Activated CD4-positive, alpha-beta memory T cell treated with anti-CD3 and anti-CD28 coated beads for 36 hours (primary cell): ENCODE results near the gene S100A14. TPM values are rescaled to one million over a fixed set of nuclear protein-coding genes. Genes with fewer than 3 reads are reported as not detected.
"Not testable (repeated sequence)": the region's sequence is repeated elsewhere in the genome, so short reads cannot be mapped to it uniquely, and the experiment has no call there.

Experiments
- CTCF ChIA-PET: fragments of 350-600 bp; sonication (Branson Sonifier 250); formaldehyde crosslinking; loops from one replicate; lab custom pipeline; 2021; ENCODE audit warnings: antibody characterized with exemption, inconsistent platforms; lab: Charles Lee
- POLR2A ChIA-PET: fragments of 350-600 bp; sonication (Branson Sonifier 250); formaldehyde crosslinking; loops from one replicate; lab custom pipeline; 2021; ENCODE audit warnings: antibody characterized with exemption; lab: Charles Lee
- DNase-seq: peaks from one replicate; pipeline ENCODE4 v3.0.0-alpha.2; 2020
- H3K27ac Mint-ChIP-seq: one replicate; pipeline ENCODE4 v1.8.0; 2021; ENCODE audit warnings: mixed read lengths
- H3K27me3 Mint-ChIP-seq: one replicate; pipeline ENCODE4 v1.8.0; 2021; ENCODE audit warnings: mixed read lengths
- H3K36me3 Mint-ChIP-seq: one replicate; pipeline ENCODE4 v1.8.0; 2021; ENCODE audit warnings: mixed read lengths
- H3K4me1 Mint-ChIP-seq: one replicate; pipeline ENCODE4 v1.8.0; 2021; ENCODE audit warnings: low read depth, mixed read lengths
- H3K4me3 Mint-ChIP-seq: one replicate; pipeline ENCODE4 v1.8.0; 2021; ENCODE audit warnings: mild to moderate bottlenecking, mixed read lengths
- H3K9me3 Mint-ChIP-seq: one replicate; pipeline ENCODE4 v1.8.0; 2021; ENCODE audit warnings: mixed read lengths
- intact Hi-C: fragments of 100-400 bp; cut with micrococcal nuclease; formaldehyde crosslinking; loops from one replicate; pipeline ENCODE4 v1.15.1; 2023
- total RNA-seq, 2 experiments: library from RNA; stranded (reverse); gene quantifications; one replicate each; pipeline ENCODE4 v1.2.3, GENCODE V29; 2021

Gene S100A14
- total RNA-seq, 2 experiments from 2014 or later = 0.26 to 0.46 TPM

GRCh38 chr1:153649863-153650235 lies 33.7 kb upstream of the S100A14 start:
- peak overlapping the region; percentile 43 for H3K27ac Mint-ChIP-seq

DNA sequence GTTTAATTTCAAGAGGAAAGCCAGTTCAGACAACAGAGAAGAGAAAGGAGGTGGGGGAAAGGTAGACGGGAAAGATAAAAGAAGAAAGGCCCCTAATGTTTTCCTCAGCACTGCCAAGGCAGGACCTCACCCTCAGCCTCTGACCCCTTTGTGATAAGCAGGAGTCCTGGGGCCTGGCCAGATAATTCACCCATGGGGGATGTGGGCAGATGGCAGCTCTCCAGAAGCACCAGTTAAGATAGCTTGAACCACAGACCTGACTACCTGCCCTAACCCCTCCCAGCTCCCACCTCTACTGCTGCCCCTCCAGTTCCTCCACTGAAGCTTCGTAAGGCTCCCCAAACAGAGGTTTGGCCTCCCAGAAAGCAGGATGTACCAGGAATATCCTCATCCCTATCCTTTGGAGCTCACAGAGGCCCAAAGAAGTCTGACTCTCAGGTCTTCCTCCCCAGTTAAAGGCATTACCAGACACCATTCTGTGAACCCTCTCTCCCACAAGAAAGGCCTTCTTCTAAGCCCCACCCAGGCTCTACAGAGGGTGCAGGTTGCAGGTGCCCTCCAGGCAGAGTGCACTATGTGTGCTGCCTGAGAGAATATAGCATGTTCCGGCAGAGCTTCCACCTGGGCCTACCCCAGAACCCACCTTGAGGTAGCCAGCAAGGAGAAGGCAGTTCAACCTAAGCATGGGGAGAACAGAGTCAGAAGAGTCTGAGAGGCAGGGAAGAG lies 33.2 kb upstream of the S100A14 start:
- no peak overlapping the region for H3K4me3 Mint-ChIP-seq
- intact Hi-C loops = no loop called here
- H3K4me1 Mint-ChIP-seq = peaks cover 27% of the 10 kb centered on the region
- CTCF ChIA-PET = interaction anchor here (0.6 kb wide), 1 partner anchor 23 kb away, joined by 3 read pairs; no protein-coding TSS in a partner anchor
- no peaks in the 10 kb centered on the region for H3K9me3 Mint-ChIP-seq
- H3K27ac Mint-ChIP-seq = peak overlapping the region; percentile 43
- DNase-seq = no peak
- H3K36me3 Mint-ChIP-seq = peaks cover 22% of the 10 kb centered on the region
- H3K27me3 Mint-ChIP-seq = no peaks in the 10 kb centered on the region
- POLR2A ChIA-PET = interaction anchor here (0.8 to 4.1 kb wide), 3 partner anchors 9 to 15 kb away, joined by 6 to 24 read pairs (median 6); partner anchors contain the start of gene CHTOP

More at GRCh38 chr1:153649863-153650235, 33.7 kb upstream of the S100A14 start:
- intact Hi-C loops = loop anchor here (10.0 kb wide), 1 partner anchor 1355 kb away; the partner anchor contains the start of gene ZBTB7B
- Mint-ChIP-seq H3K36me3 (peaks cover 18% of the 10 kb centered on the region), H3K9me3 (no peaks in the 10 kb centered on the region), H3K4me1 (peaks cover 25% of the 10 kb centered on the region), H3K4me3 (no peak overlapping the region), H3K27me3 (no peaks in the 10 kb centered on the region)
- no peak for DNase-seq
- ChIA-PET CTCF (no interaction called here), POLR2A (interaction anchor here (0.8 to 4.1 kb wide), 3 partner anchors 10 to 15 kb away, joined by 6 to 24 read pairs (median 6); partner anchors contain the start of gene CHTOP)

- H3K36me3 Mint-ChIP-seq = peaks cover 33% of the 10 kb centered on the region
- no peaks in the 10 kb centered on the region for H3K9me3 Mint-ChIP-seq
- peaks cover 37% of the 10 kb centered on the region for H3K4me1 Mint-ChIP-seq
- no peak overlapping the region for H3K4me3 Mint-ChIP-seq
- no peaks in the 10 kb centered on the region for H3K27me3 Mint-ChIP-seq
- intact Hi-C loops = no loop called here
- no peak for DNase-seq
- ChIA-PET CTCF (no interaction called here), POLR2A (interaction anchor here (0.5 to 4.1 kb wide), 6 partner anchors 10 to 137 kb away, joined by 3 to 24 read pairs (median 4); partner anchors contain the start of genes CHTOP and SNAPIN)
- no peak overlapping the region for H3K27ac Mint-ChIP-seq
These were observed 32.0 kb upstream of the S100A14 start for GRCh38 chr1:153648000-153648643.

GRCh38 chr1:153647346-153647714 lies 31.2 kb upstream of the S100A14 start:
- intact Hi-C loops = no loop called here
- Mint-ChIP-seq H3K27ac (peak overlapping the region; percentile 53), H3K27me3 (no peaks in the 10 kb centered on the region), H3K4me3 (no peak overlapping the region), H3K4me1 (peaks cover 40% of the 10 kb centered on the region), H3K9me3 (no peaks in the 10 kb centered on the region), H3K36me3 (peaks cover 39% of the 10 kb centered on the region)
- ChIA-PET CTCF (no interaction called here), POLR2A (interaction anchor here (0.6 to 4.1 kb wide), 4 partner anchors 9 to 14 kb away, joined by 3 to 24 read pairs (median 7); partner anchors contain the start of genes CHTOP and SNAPIN)
- no peak for DNase-seq

DNA sequence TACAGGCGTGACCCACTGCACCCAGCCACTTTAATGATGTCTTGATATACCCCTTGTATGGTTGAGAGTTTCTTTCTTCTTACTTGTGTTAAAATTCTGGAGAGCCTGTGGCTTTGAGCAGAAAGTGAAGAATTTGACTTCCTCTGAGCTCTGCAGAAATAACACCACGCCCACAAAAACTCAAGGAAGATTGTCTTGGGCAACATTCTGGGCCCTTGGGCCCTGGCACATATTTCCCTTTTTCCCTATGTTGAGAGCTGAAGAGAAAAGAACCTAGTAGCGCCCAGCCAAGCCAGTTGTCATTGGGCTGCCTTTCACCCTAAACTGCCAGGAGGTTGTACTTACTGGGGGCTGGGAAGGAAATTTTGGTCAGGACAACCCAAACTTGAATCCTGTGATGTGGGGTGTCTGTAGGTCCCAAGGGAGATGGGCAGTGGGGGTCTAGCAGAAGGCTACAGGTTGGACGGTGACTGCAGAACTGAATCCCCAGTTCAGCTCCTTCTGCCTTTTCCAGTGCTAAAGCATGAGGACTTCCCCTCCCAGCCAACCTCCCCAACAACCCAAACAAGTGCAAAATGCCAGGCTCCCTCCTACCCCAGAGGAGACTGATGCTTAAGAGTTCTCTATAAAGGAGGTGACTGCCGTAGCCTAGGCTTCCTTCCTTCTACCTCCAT lies 30.7 kb upstream of the S100A14 start:
- Mint-ChIP-seq H3K4me3 (no peak overlapping the region), H3K36me3 (peaks cover 44% of the 10 kb centered on the region), H3K27ac (peak overlapping the region; percentile 53), H3K9me3 (no peaks in the 10 kb centered on the region), H3K27me3 (no peaks in the 10 kb centered on the region), H3K4me1 (peaks cover 43% of the 10 kb centered on the region)
- ChIA-PET CTCF (no interaction called here), POLR2A (interaction anchor here (0.6 to 4.1 kb wide), 3 partner anchors 9 to 15 kb away, joined by 3 to 24 read pairs (median 9); partner anchors contain the start of gene CHTOP)
- DNase-seq = no peak
- intact Hi-C loops = no loop called here

- H3K4me1 Mint-ChIP-seq = peaks cover 45% of the 10 kb centered on the region
- H3K27ac Mint-ChIP-seq = peak overlapping the region; percentile 34
- CTCF ChIA-PET = interaction anchor here (1.4 to 2.4 kb wide), 3 partner anchors 75 to 134 kb away, joined by 3 to 11 read pairs (median 5); no protein-coding TSS in a partner anchor
- H3K9me3 Mint-ChIP-seq = no peaks in the 10 kb centered on the region
- no peaks in the 10 kb centered on the region for H3K27me3 Mint-ChIP-seq
- intact Hi-C loops = no loop called here
- POLR2A ChIA-PET = interaction anchor here (4.1 kb wide), 1 partner anchor 9 kb away, joined by 25 read pairs; the partner anchor contains the start of gene CHTOP
- peaks cover 56% of the 10 kb centered on the region for H3K36me3 Mint-ChIP-seq
- no peak overlapping the region for H3K4me3 Mint-ChIP-seq
- DNase-seq = no peak
These were observed 27.7 kb upstream of the S100A14 start for GRCh38 chr1:153643816-153644215.

DNA sequence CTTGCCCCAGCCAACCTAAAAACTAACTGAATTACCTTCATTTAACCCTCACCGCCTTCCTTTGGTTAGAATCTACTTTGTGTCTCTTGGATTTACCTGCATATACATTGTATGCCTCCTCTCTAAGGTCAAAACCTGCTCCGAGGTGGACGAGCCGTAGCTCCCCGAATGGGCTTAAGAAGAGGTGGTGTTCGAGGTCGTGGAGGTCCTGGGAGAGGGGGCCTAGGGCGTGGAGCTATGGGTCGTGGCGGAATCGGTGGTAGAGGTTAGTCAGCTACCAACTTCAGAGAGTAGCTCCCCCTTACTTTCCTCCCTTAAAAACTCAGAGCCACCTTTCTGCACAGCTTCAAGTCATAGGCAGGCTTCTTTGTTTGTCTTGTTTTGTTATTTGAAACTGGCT lies 27.0 kb upstream of the S100A14 start:
- H3K4me3 Mint-ChIP-seq = no peak overlapping the region
- ChIA-PET CTCF (interaction anchor here (1.4 to 2.4 kb wide), 3 partner anchors 35 to 133 kb away, joined by 4 to 11 read pairs (median 5); no protein-coding TSS in a partner anchor), POLR2A (interaction anchor here (4.1 kb wide), 1 partner anchor 9 kb away, joined by 25 read pairs; the partner anchor contains the start of gene CHTOP)
- peak overlapping the region; percentile 29 for H3K27ac Mint-ChIP-seq
- no peaks in the 10 kb centered on the region for H3K9me3 Mint-ChIP-seq
- no peaks in the 10 kb centered on the region for H3K27me3 Mint-ChIP-seq
- peaks cover 41% of the 10 kb centered on the region for H3K4me1 Mint-ChIP-seq
- peaks cover 59% of the 10 kb centered on the region for H3K36me3 Mint-ChIP-seq
- no peak for DNase-seq
- intact Hi-C loops = no loop called here

- peaks cover 40% of the 10 kb centered on the region for H3K4me1 Mint-ChIP-seq
- H3K9me3 Mint-ChIP-seq = no peaks in the 10 kb centered on the region
- CTCF ChIA-PET = interaction anchor here (1.4 kb wide), 1 partner anchor 36 kb away, joined by 4 read pairs; no protein-coding TSS in a partner anchor
- POLR2A ChIA-PET = interaction anchor here (4.1 kb wide), 1 partner anchor 8 kb away, joined by 25 read pairs; the partner anchor contains the start of gene CHTOP
- H3K4me3 Mint-ChIP-seq = no peak overlapping the region
- intact Hi-C loops = no loop called here
- DNase-seq = no peak
- peak overlapping the region; percentile 29 for H3K27ac Mint-ChIP-seq
- no peaks in the 10 kb centered on the region for H3K27me3 Mint-ChIP-seq
- peaks cover 64% of the 10 kb centered on the region for H3K36me3 Mint-ChIP-seq
These were observed 26.0 kb upstream of the S100A14 start for GRCh38 chr1:153642161-153642560.

DNA sequence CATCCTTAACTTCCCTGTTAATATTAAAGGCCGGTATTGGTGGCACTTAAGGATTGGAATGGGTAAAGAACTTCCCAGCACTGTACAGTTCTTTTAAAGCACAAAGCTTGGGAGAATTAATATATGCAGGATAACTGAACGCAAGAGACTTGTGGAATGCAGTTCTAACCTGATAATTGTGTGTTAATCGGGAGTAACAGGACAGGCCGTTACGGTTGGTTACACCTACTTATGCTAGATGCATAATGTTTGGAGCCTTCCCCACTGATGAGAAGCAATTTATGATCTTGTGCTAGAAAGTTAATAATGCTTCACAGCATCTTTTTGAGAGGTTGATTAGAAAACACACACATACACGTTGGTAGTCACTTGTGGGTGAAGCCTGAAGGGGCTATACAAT lies 24.7 kb upstream of the S100A14 start:
- Mint-ChIP-seq H3K4me3 (no peak overlapping the region), H3K9me3 (no peaks in the 10 kb centered on the region), H3K4me1 (peaks cover 52% of the 10 kb centered on the region), H3K27ac (peak overlapping the region; percentile 18), H3K27me3 (no peaks in the 10 kb centered on the region), H3K36me3 (peaks cover 68% of the 10 kb centered on the region)
- intact Hi-C loops = no loop called here
- ChIA-PET CTCF (interaction anchor here (0.6 kb wide), 1 partner anchor 18 kb away, joined by 3 read pairs; no protein-coding TSS in a partner anchor), POLR2A (interaction anchor here (1.7 to 2.6 kb wide), 2 partner anchors 8 to 18 kb away, joined by 6 to 7 read pairs; partner anchors contain the start of gene SNAPIN)
- DNase-seq = no peak

DNA sequence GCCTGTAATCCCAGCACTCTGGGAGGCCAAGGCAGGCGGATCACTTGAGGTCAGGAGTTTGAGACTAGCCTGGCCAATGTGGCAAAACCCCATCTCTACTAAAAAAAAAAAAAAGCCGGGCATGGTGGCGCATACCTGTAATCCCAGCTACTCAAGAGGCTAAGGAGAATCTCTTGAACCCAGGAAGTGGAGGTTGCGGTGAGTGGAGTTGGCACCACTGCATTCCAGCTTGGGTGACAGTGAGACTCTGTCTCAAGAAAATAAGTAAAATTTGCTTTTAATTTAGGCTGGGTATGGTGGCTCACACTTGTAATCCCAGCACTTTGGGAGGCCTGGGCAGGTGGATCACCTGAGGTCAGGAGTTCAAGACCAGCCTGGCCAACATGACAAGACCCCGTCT lies 24.1 kb upstream of the S100A14 start:
- DNase-seq, H3K4me3 Mint-ChIP-seq, H3K27ac Mint-ChIP-seq, H3K9me3 Mint-ChIP-seq, intact Hi-C loops, H3K27me3 Mint-ChIP-seq: not testable (repeated sequence)
- Mint-ChIP-seq H3K36me3 (peaks cover 65% of the 10 kb centered on the region), H3K4me1 (peaks cover 51% of the 10 kb centered on the region)
- ChIA-PET CTCF (interaction anchor here (1.7 kb wide), 1 partner anchor 11 kb away, joined by 7 read pairs; no protein-coding TSS in a partner anchor), POLR2A (interaction anchor here (1.0 to 2.6 kb wide), 4 partner anchors 9 to 143 kb away, joined by 3 to 7 read pairs (median 4); partner anchors contain the start of genes ILF2 and SNAPIN)

- no peak for DNase-seq
- H3K9me3 Mint-ChIP-seq = no peaks in the 10 kb centered on the region
- H3K27ac Mint-ChIP-seq = no peak overlapping the region
- no peaks in the 10 kb centered on the region for H3K27me3 Mint-ChIP-seq
- no peak overlapping the region for H3K4me3 Mint-ChIP-seq
- POLR2A ChIA-PET = interaction anchor here (1.0 to 2.6 kb wide), 4 partner anchors 10 to 144 kb away, joined by 3 to 7 read pairs (median 4); partner anchors contain the start of genes ILF2 and SNAPIN
- CTCF ChIA-PET = interaction anchor here (0.7 to 1.7 kb wide), 3 partner anchors 10 to 107 kb away, joined by 3 to 7 read pairs (median 3); no protein-coding TSS in a partner anchor
- H3K4me1 Mint-ChIP-seq = peaks cover 49% of the 10 kb centered on the region
- intact Hi-C loops = loop anchor here (10.0 kb wide), 1 partner anchor 104 kb away; the partner anchor contains the start of gene S100A6
- peaks cover 62% of the 10 kb centered on the region for H3K36me3 Mint-ChIP-seq
These were observed 23.2 kb upstream of the S100A14 start for GRCh38 chr1:153639280-153639679.
